Measurements from ENCODE around the gene FBXO7. TPM values are rescaled to one million over a fixed set of nuclear protein-coding genes. Genes with fewer than 3 reads are reported as not detected.
"Not testable (repeated sequence)": the region's sequence is repeated elsewhere in the genome, so short reads cannot be mapped to it uniquely, and the experiment has no call there.

FBXO7 gene
- total RNA-seq, 1 experiment from 2014 or later, result 47.8 TPM

GRCh38 chr22:32477596-32477995, 3.0 kb downstream of the FBXO7 start:
- Histone ChIP-seq H3K4me1 (ENCODE audit: insufficient read depth, low read length) (peaks cover 3% of the 10 kb centered on the region; the same call in 1 of the 2 replicates), H3K27me3 (ENCODE audit: insufficient read depth, low read length) (no peaks in the 10 kb centered on the region), H4K5ac (ENCODE audit: insufficient read length, low read depth, low read length) (no peak overlapping the region), H4K8ac (replicated peaks; ENCODE audit: insufficient read length, low read depth, low read length) (no peak overlapping the region), H3K23me2 (ENCODE audit: insufficient read length, low read depth, low read length, poor library complexity, severe bottlenecking) (peaks cover 5% of the 10 kb centered on the region), H3K9me3 (ENCODE audit: control insufficient read depth, low read depth, low read length) (no peaks in the 10 kb centered on the region), H4K20me1 (ENCODE audit: control insufficient read depth, insufficient read depth, insufficient read length) (no peaks in the 10 kb centered on the region), H3K4ac (ENCODE audit: low read depth, low read length) (no peak overlapping the region), H2BK5ac (ENCODE audit: insufficient read length, low read length) (no peak overlapping the region), H3K79me2 (ENCODE audit: insufficient read depth, low read length) (peaks cover 7% of the 10 kb centered on the region; the same call in 1 of the 2 replicates), H2AFZ (ENCODE audit: low read length) (no peak overlapping the region), H2AK5ac (ENCODE audit: insufficient read length, low read length) (no peak overlapping the region), H3K14ac (ENCODE audit: insufficient read depth, low read length) (no peak overlapping the region), H4K91ac (ENCODE audit: insufficient read length, low read depth, low read length) (no peak overlapping the region), H2BK20ac (ENCODE audit: low read depth, low read length, poor library complexity, severe bottlenecking) (no peak overlapping the region), H3T11ph (ENCODE audit: low read length) (no peak overlapping the region), H2BK15ac (ENCODE audit: low read depth, low read length) (no peak overlapping the region), H3K27ac (ENCODE audit: insufficient read length, low read depth, low read length) (no peak overlapping the region), H3K9ac (ENCODE audit: extremely low read depth, insufficient read length, low read length) (no peak overlapping the region), H3K4me2 (ENCODE audit: insufficient read depth, insufficient read length, low read length) (no peak overlapping the region), H3K23ac (ENCODE audit: insufficient read length, low read depth, low read length) (no peak overlapping the region), H3K79me1 (ENCODE audit: insufficient read depth, low read depth, low read length, poor library complexity, severe bottlenecking) (peaks cover 5% of the 10 kb centered on the region), H3K18ac (ENCODE audit: insufficient read length, low read depth, low read length) (no peak overlapping the region), H2BK120ac (ENCODE audit: low read depth, low read length, poor library complexity, severe bottlenecking) (no peak overlapping the region), H3K56ac (ENCODE audit: insufficient read length, low read depth, low read length) (no peak overlapping the region), H2BK12ac (ENCODE audit: insufficient read length, low read depth, low read length) (no peak overlapping the region)
- H3K9me3 Mint-ChIP-seq, result no peaks in the 10 kb centered on the region
- no peak for TF ChIP-seq CTCF (conservative IDR thresholded peaks at IDR 0.05)
- no peaks in the 10 kb centered on the region for H3K27me3 Mint-ChIP-seq (ENCODE audit: low read depth)
- WGBS (ENCODE audit: extremely low coverage, insufficient read length, low lambda C conversion rate), result no CpG with 5 or more reads among the region's 5 CpGs
- no peak for DNase-seq
- no peak overlapping the region for H3K4me3 Mint-ChIP-seq
- no peak overlapping the region for H3K27ac Mint-ChIP-seq
- peaks cover 0 to 13% of the 10 kb centered on the region in 2 experiments; a peak in 3 of 4 replicates for H3K4me1 Mint-ChIP-seq
- peaks cover 0 to 3% (median 3%) of the 10 kb centered on the region in 3 experiments; a peak in 2 of 7 replicates for H3K36me3 Mint-ChIP-seq (ENCODE audit: insufficient read depth in 1 of 3, low read depth in 3 of 3)

- not testable (repeated sequence) for H3K9ac ChIP-seq (ENCODE audit: extremely low read depth, insufficient read length, low read length); H3K9me3 ChIP-seq (ENCODE audit: control insufficient read depth, low read depth, low read length); H2AK5ac ChIP-seq (ENCODE audit: insufficient read length, low read length); H4K20me1 ChIP-seq (ENCODE audit: control insufficient read depth, insufficient read depth, insufficient read length); H3K79me2 ChIP-seq (ENCODE audit: insufficient read depth, low read length); H3K79me1 ChIP-seq (ENCODE audit: insufficient read depth, low read depth, low read length, poor library complexity, severe bottlenecking); H3K27ac Mint-ChIP-seq; H3K36me3 Mint-ChIP-seq (ENCODE audit: insufficient read depth in 1 of 3, low read depth in 3 of 3); H3K56ac ChIP-seq (ENCODE audit: insufficient read length, low read depth, low read length); H3K27me3 ChIP-seq (ENCODE audit: insufficient read depth, low read length); H3K18ac ChIP-seq (ENCODE audit: insufficient read length, low read depth, low read length); H3K23me2 ChIP-seq (ENCODE audit: insufficient read length, low read depth, low read length, poor library complexity, severe bottlenecking); H4K5ac ChIP-seq (ENCODE audit: insufficient read length, low read depth, low read length); H3K27me3 Mint-ChIP-seq (ENCODE audit: low read depth); H2BK120ac ChIP-seq (ENCODE audit: low read depth, low read length, poor library complexity, severe bottlenecking); H3K4ac ChIP-seq (ENCODE audit: low read depth, low read length); H2BK5ac ChIP-seq (ENCODE audit: insufficient read length, low read length); H4K91ac ChIP-seq (ENCODE audit: insufficient read length, low read depth, low read length); H2BK12ac ChIP-seq (ENCODE audit: insufficient read length, low read depth, low read length); H3K27ac ChIP-seq (ENCODE audit: insufficient read length, low read depth, low read length); H3K4me3 Mint-ChIP-seq; H3K14ac ChIP-seq (ENCODE audit: insufficient read depth, low read length); H4K8ac ChIP-seq (replicated peaks; ENCODE audit: insufficient read length, low read depth, low read length); H2BK15ac ChIP-seq (ENCODE audit: low read depth, low read length); DNase-seq; H3K4me1 ChIP-seq (ENCODE audit: insufficient read depth, low read length); H2AFZ ChIP-seq (ENCODE audit: low read length); H3K23ac ChIP-seq (ENCODE audit: insufficient read length, low read depth, low read length); H3K4me2 ChIP-seq (ENCODE audit: insufficient read depth, insufficient read length, low read length); H3K9me3 Mint-ChIP-seq; H2BK20ac ChIP-seq (ENCODE audit: low read depth, low read length, poor library complexity, severe bottlenecking); H3T11ph ChIP-seq (ENCODE audit: low read length)
- peaks cover 0 to 11% of the 10 kb centered on the region in 2 experiments; a peak in 3 of 4 replicates for H3K4me1 Mint-ChIP-seq
- WGBS (ENCODE audit: extremely low coverage, insufficient read length, low lambda C conversion rate), result no CpG with 5 or more reads among the region's 2 CpGs
These were observed 3.9 kb downstream of the FBXO7 start for GRCh38 chr22:32478552-32478951.

All from H9 (cell line).